ENCODE measurements around the gene OSBPL10. TPM values are rescaled to one million over a fixed set of nuclear protein-coding genes. Genes with fewer than 3 reads are reported as not detected.

Gene OSBPL10
- total and polyA plus RNA-seq, 4 donors: 3.9 to 33.0 (median 13.1) TPM

DNA sequence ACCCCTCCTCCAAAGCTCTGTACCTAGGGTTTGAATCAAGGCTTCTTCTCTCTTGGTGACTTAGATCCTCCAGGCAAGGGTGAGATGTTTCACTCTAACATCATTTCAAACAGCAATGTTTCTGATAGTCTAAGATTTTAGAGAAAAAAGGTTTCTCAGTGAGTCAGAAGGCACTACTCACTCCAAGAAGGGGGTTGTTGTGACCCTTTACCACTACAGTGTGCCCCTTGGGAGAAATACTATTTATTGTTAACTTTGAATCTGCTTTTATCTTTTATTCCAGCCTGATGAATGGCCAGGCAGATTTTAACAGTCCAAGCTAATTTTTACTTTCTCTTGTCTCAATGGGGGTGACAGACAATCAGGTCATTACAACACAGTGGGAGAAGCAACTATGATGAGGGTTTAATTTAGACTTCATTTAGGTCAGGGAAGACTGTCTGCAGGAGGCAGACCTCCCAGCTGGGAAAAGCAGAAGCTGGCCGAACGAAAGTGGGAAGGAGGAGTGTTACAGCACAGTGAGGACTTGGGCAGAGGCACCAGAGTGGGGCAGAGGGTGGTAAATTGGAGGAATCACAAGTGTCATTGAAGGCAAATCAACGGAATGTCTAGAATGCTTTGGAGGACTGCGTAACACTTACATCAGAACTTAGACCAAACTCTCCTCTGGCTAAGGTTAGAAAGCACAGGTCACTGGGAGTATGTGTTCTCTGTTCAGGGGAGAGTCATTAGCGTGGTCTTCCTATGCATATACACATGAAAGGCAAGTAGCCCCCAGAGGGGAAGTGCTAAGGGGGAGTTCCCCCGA, 21.7 kb upstream of the OSBPL10 start:
- Histone ChIP-seq H3K4me1 (ENCODE audit: control insufficient read depth in 5 of 5, insufficient read depth in 5 of 5, low read length in 5 of 5) (peaks cover 0 to 6% (median 0%) of the 10 kb centered on the region in 5 donors), H3K9me3 (ENCODE audit: control insufficient read depth in 4 of 4, insufficient read depth in 3 of 4, low read length in 3 of 4) (peaks cover 0 to 2% (median 0%) of the 10 kb centered on the region in 4 donors), H3K36me3 (ENCODE audit: control insufficient read depth in 4 of 4, insufficient read depth in 4 of 4, low read length in 4 of 4) (no peaks in the 10 kb centered on the region), H3K4me3 (no peak overlapping the region), H3K27ac (ENCODE audit: low read depth in 1 of 2, low read length in 1 of 2) (peak overlapping the region in 1 of 2 donors; percentile 28), H3K27me3 (ENCODE audit: control insufficient read depth in 3 of 3, insufficient read depth in 3 of 3, low read length in 2 of 3) (no peaks in the 10 kb centered on the region), H3K9ac (ENCODE audit: insufficient read depth in 1 of 2, low read length in 2 of 2) (no peak overlapping the region)
- DNase-seq: peak in 1 of 3 donors; percentile 23
- ATAC-seq (ENCODE audit: insufficient read depth, low FRiP score): no peak
- 42 to 49% methylated on average over 6 of the region's 6 CpGs for WGBS, 2 donors
- TF ChIP-seq, protein P1, sequence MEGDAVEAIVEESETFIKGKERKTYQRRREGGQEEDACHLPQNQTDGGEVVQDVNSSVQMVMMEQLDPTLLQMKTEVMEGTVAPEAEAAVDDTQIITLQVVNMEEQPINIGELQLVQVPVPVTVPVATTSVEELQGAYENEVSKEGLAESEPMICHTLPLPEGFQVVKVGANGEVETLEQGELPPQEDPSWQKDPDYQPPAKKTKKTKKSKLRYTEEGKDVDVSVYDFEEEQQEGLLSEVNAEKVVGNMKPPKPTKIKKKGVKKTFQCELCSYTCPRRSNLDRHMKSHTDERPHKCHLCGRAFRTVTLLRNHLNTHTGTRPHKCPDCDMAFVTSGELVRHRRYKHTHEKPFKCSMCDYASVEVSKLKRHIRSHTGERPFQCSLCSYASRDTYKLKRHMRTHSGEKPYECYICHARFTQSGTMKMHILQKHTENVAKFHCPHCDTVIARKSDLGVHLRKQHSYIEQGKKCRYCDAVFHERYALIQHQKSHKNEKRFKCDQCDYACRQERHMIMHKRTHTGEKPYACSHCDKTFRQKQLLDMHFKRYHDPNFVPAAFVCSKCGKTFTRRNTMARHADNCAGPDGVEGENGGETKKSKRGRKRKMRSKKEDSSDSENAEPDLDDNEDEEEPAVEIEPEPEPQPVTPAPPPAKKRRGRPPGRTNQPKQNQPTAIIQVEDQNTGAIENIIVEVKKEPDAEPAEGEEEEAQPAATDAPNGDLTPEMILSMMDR (IDR thresholded peaks at IDR 0.05; ENCODE audit: control extremely low read depth, extremely low read depth): no peak

DNA sequence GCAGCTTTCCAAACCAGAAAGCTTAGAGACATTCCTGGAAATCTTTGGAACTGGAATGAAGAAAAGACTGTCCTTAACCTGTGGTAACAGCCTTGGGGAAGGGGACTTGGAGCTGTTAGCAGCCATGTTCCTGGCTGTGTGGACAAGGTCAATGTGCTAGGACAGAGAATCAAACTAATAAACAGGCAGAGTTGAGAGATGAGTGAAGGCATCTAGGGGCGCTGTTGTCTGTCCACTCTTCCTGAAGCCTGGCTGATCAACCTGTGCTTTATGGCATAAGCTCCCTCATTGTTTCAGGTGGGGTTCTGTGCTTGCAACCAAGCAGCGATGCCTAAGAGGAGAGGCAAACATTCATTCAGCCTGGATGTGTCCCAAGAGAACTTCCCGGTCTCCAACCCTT, 19.8 kb upstream of the OSBPL10 start:
- DNase-seq (no peak), ATAC-seq (ENCODE audit: insufficient read depth, low FRiP score) (no peak)
- Histone ChIP-seq H3K4me3 (no peak overlapping the region), H3K9ac (ENCODE audit: insufficient read depth in 1 of 2, low read length in 2 of 2) (no peak overlapping the region), H3K9me3 (ENCODE audit: control insufficient read depth in 4 of 4, insufficient read depth in 3 of 4, low read length in 3 of 4) (peaks cover 0 to 2% (median 0%) of the 10 kb centered on the region in 4 donors), H3K36me3 (ENCODE audit: control insufficient read depth in 4 of 4, insufficient read depth in 4 of 4, low read length in 4 of 4) (no peaks in the 10 kb centered on the region), H3K27ac (ENCODE audit: low read depth in 1 of 2, low read length in 1 of 2) (no peak overlapping the region), H3K27me3 (ENCODE audit: control insufficient read depth in 3 of 3, insufficient read depth in 3 of 3, low read length in 2 of 3) (no peaks in the 10 kb centered on the region), H3K4me1 (ENCODE audit: control insufficient read depth in 5 of 5, insufficient read depth in 5 of 5, low read length in 5 of 5) (peaks cover 0 to 6% (median 0%) of the 10 kb centered on the region in 5 donors)
- TF ChIP-seq, protein P1 (IDR thresholded peaks at IDR 0.05; ENCODE audit: control extremely low read depth, extremely low read depth): no peak
- 84 to 88% methylated on average over 3 of the region's 3 CpGs for WGBS, 2 donors

DNA sequence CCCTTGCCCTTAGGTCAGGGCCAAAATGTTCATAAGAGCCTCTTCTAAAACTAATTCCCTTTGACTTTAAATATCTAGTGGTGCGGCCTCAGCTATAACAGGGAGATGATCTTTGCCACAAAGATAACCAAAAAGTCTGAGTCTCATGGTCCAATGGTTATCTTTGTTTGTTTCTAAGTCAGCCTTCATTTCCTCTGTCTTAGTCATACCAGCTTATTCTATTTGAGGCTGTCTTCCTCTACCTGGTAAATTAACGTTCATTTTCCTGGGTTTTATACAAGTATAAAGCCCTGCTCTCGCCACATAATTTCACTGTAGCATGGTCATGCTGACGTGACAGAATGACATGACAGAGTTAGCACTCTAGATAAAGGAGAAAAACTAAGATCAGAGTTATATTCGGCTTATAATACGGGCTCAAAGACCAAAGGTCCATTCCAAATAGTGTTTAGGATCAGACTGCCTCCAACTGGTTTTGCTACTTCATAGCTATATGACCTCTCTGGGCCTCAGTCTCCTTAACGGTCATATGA, 18.9 kb upstream of the OSBPL10 start:
- Histone ChIP-seq H3K27me3 (ENCODE audit: control insufficient read depth in 3 of 3, insufficient read depth in 3 of 3, low read length in 2 of 3) (no peaks in the 10 kb centered on the region), H3K4me1 (ENCODE audit: control insufficient read depth in 5 of 5, insufficient read depth in 5 of 5, low read length in 5 of 5) (peaks cover 0 to 6% (median 0%) of the 10 kb centered on the region in 5 donors), H3K9ac (ENCODE audit: insufficient read depth in 1 of 2, low read length in 2 of 2) (no peak overlapping the region), H3K27ac (ENCODE audit: low read depth in 1 of 2, low read length in 1 of 2) (no peak overlapping the region), H3K4me3 (no peak overlapping the region), H3K36me3 (ENCODE audit: control insufficient read depth in 4 of 4, insufficient read depth in 4 of 4, low read length in 4 of 4) (no peaks in the 10 kb centered on the region), H3K9me3 (ENCODE audit: control insufficient read depth in 4 of 4, insufficient read depth in 3 of 4, low read length in 3 of 4) (peaks cover 0 to 2% (median 0%) of the 10 kb centered on the region in 4 donors)
- no peak for DNase-seq
- no peak for ATAC-seq (ENCODE audit: insufficient read depth, low FRiP score)
- WGBS, 2 donors: 83 to 85% methylated on average over 7 of the region's 7 CpGs
- TF ChIP-seq, protein P1 (IDR thresholded peaks at IDR 0.05; ENCODE audit: control extremely low read depth, extremely low read depth): no peak
